MM.1S (cell line): Measurements from ENCODE around the gene C14orf132.

Experiments
- DNase-seq: peaks from one replicate; pipeline ENCODE4 v3.0.0-alpha.2; 2015
- H2AFZ ChIP-seq: fragments of 300-600 bp; sonication (generic); 2 replicates; pipeline ENCODE4 v1.6.0; 2016; ENCODE audit warnings: antibody characterized with exemption, low read length
- H3F3A ChIP-seq: fragments of 300-600 bp; sonication (generic); 2 replicates; pipeline ENCODE4 v1.6.1; 2016; ENCODE audit warnings: mild to moderate bottlenecking, antibody characterized with exemption, low read length, moderate library complexity, mixed read lengths; ENCODE audit not compliant: insufficient read depth
- H3K27ac ChIP-seq: fragments of 300-600 bp; sonication (generic); 2 replicates; pipeline ENCODE4 v1.5.1; 2016; ENCODE audit warnings: mild to moderate bottlenecking, low read length
- H3K27me3 ChIP-seq: fragments of 300-600 bp; sonication (generic); replicated peaks from 2 replicates; pipeline ENCODE4 v1.6.0; 2016; ENCODE audit warnings: low read length; ENCODE audit not compliant: insufficient read depth
- H3K36me3 ChIP-seq: fragments of 300-600 bp; sonication (generic); replicated peaks from 2 replicates; pipeline ENCODE4 v1.6.1; 2016; ENCODE audit warnings: mild to moderate bottlenecking, low read length, mixed read lengths; ENCODE audit not compliant: insufficient read depth
- H3K4me1 ChIP-seq: fragments of 300-600 bp; sonication (generic); 2 replicates; pipeline ENCODE4 v1.6.1; 2016; ENCODE audit warnings: low read length, mixed read lengths
- H3K4me2 ChIP-seq: fragments of 300-600 bp; sonication (generic); 2 replicates; pipeline ENCODE4 v1.6.0; 2016; ENCODE audit warnings: low read depth, low read length
- H3K4me3 ChIP-seq: fragments of 300-600 bp; sonication (generic); 2 replicates; pipeline ENCODE4 v1.5.1; 2016; ENCODE audit warnings: low read length, mixed read lengths
- H3K79me2 ChIP-seq: fragments of 300-600 bp; sonication (generic); 2 replicates; pipeline ENCODE4 v1.6.1; 2016; ENCODE audit warnings: mixed run types, low read length, mixed read lengths
- H3K9ac ChIP-seq: fragments of 300-600 bp; sonication (generic); 2 replicates; pipeline ENCODE4 v1.6.1; 2016; ENCODE audit warnings: low read length, mixed read lengths
- H3K9me2 ChIP-seq: fragments of 300-600 bp; sonication (generic); replicated peaks from 2 replicates; pipeline ENCODE4 v1.6.1; 2016; ENCODE audit warnings: mild to moderate bottlenecking, low read length, mixed read lengths; ENCODE audit not compliant: insufficient read depth
- H3K9me3 ChIP-seq: fragments of 300-600 bp; sonication (generic); replicated peaks from 2 replicates; pipeline ENCODE4 v1.6.1; 2016; ENCODE audit warnings: mild to moderate bottlenecking, low read length, mixed read lengths; ENCODE audit not compliant: insufficient read depth
- H4K20me1 ChIP-seq: fragments of 300-600 bp; sonication (generic); 2 replicates; pipeline ENCODE4 v1.6.1; 2016; ENCODE audit warnings: mild to moderate bottlenecking, low read length, moderate library complexity, mixed read lengths; ENCODE audit not compliant: insufficient read depth
- EZH2 ChIP-seq: fragments of 300-600 bp; sonication (generic); optimal IDR thresholded peaks from 2 replicates; pipeline ENCODE3; 2017; ENCODE audit warnings: low read depth, mild to moderate bottlenecking, antibody characterized with exemption, low read length, mixed read lengths
- EZH2phosphoT487 ChIP-seq: fragments of 300-600 bp; sonication (generic); IDR thresholded peaks from 2 replicates; pipeline ENCODE4 v1.6.1; 2018; ENCODE audit warnings: antibody characterized with exemption, low read length
- TF ChIP-seq, protein P1 (sequence below): fragments of 300-600 bp; sonication (generic); IDR thresholded peaks from 2 replicates; pipeline ENCODE4 v1.5.1; 2016; ENCODE audit warnings: antibody characterized with exemption, low read length, mixed read lengths

Gene C14orf132

GRCh38 chr14:96086574-96087077 is 47.5 kb downstream of the C14orf132 start:
- Histone ChIP-seq H3K4me2 (no peak overlapping the region), H3F3A (no peaks in the 10 kb centered on the region), H3K4me1 (no peaks in the 10 kb centered on the region), H3K27me3 (no peaks in the 10 kb centered on the region), H3K79me2 (no peaks in the 10 kb centered on the region), H3K4me3 (no peak overlapping the region), H3K9ac (no peak overlapping the region), H3K9me3 (no peaks in the 10 kb centered on the region), H2AFZ (no peak overlapping the region), H3K9me2 (no peaks in the 10 kb centered on the region), H3K36me3 (no peaks in the 10 kb centered on the region), H3K27ac (no peak overlapping the region), H4K20me1 (no peaks in the 10 kb centered on the region)
- TF ChIP-seq, protein P1, sequence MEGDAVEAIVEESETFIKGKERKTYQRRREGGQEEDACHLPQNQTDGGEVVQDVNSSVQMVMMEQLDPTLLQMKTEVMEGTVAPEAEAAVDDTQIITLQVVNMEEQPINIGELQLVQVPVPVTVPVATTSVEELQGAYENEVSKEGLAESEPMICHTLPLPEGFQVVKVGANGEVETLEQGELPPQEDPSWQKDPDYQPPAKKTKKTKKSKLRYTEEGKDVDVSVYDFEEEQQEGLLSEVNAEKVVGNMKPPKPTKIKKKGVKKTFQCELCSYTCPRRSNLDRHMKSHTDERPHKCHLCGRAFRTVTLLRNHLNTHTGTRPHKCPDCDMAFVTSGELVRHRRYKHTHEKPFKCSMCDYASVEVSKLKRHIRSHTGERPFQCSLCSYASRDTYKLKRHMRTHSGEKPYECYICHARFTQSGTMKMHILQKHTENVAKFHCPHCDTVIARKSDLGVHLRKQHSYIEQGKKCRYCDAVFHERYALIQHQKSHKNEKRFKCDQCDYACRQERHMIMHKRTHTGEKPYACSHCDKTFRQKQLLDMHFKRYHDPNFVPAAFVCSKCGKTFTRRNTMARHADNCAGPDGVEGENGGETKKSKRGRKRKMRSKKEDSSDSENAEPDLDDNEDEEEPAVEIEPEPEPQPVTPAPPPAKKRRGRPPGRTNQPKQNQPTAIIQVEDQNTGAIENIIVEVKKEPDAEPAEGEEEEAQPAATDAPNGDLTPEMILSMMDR: no peak
- no peak for TF ChIP-seq EZH2phosphoT487
- TF ChIP-seq EZH2: no peak
- no peak for DNase-seq

GRCh38 chr14:96088074-96088473 is 48.9 kb downstream of the C14orf132 start:
- Histone ChIP-seq H3K27me3 (no peaks in the 10 kb centered on the region), H3K36me3 (no peaks in the 10 kb centered on the region), H3K9me3 (no peaks in the 10 kb centered on the region), H4K20me1 (no peaks in the 10 kb centered on the region), H3K9me2 (no peaks in the 10 kb centered on the region), H3K4me1 (no peaks in the 10 kb centered on the region), H3K9ac (no peak overlapping the region), H3K4me3 (no peak overlapping the region), H2AFZ (no peak overlapping the region), H3K79me2 (no peaks in the 10 kb centered on the region), H3K27ac (no peak overlapping the region), H3K4me2 (no peak overlapping the region), H3F3A (no peaks in the 10 kb centered on the region)
- DNase-seq: no peak
- TF ChIP-seq EZH2phosphoT487 (no peak), EZH2 (no peak)
- TF ChIP-seq, protein P1: no peak

- Histone ChIP-seq H3K9ac (no peak overlapping the region), H3K27ac (no peak overlapping the region), H3K4me2 (no peak overlapping the region)
These were observed 49.3 kb downstream of the C14orf132 start for GRCh38 chr14:96088481-96088880.

More at GRCh38 chr14:96088481-96088880, 49.3 kb downstream of the C14orf132 start:
- H3F3A ChIP-seq: no peaks in the 10 kb centered on the region
- H3K9me2 ChIP-seq: no peaks in the 10 kb centered on the region
- H3K27me3 ChIP-seq: no peaks in the 10 kb centered on the region
- H4K20me1 ChIP-seq: no peaks in the 10 kb centered on the region
- TF ChIP-seq EZH2 (no peak), EZH2phosphoT487 (no peak)
- TF ChIP-seq, protein P1: no peak
- H3K4me3 ChIP-seq: no peak overlapping the region
- no peaks in the 10 kb centered on the region for H3K79me2 ChIP-seq
- no peak overlapping the region for H2AFZ ChIP-seq
- no peaks in the 10 kb centered on the region for H3K4me1 ChIP-seq
- no peak for DNase-seq
- H3K36me3 ChIP-seq: no peaks in the 10 kb centered on the region
- no peaks in the 10 kb centered on the region for H3K9me3 ChIP-seq
